Caco-2 (cell line): ENCODE measurements around the gene CNTN5. TPM values are rescaled to one million over a fixed set of nuclear protein-coding genes. Genes with fewer than 3 reads are reported as not detected.

Source experiments
- Bru-seq: library from RNA; stranded (reverse); fragments of 400-500 nt; gene quantifications from one replicate; lab custom pipeline; 2021; lab: Mats Ljungman, UMichigan
- BruChase-seq, 2 experiments: library from RNA; stranded (reverse); fragments of 400-500 nt; gene quantifications; one replicate each; lab custom pipeline; 2021; lab: Mats Ljungman, UMichigan
- BruUV-seq: library from RNA; stranded (reverse); fragments of 400-500 nt; replicated peaks from 2 replicates; lab custom pipeline; 2021; lab: Mats Ljungman, UMichigan
- CTCF ChIA-PET: fragments of 300-600 bp; sonication (Branson Sonifier 250); formaldehyde crosslinking; loops from one replicate; lab custom pipeline; 2022; ENCODE audit warnings: antibody characterized with exemption; lab: Charles Lee
- POLR2A ChIA-PET: fragments of 300-600 bp; sonication (Branson Sonifier 250); formaldehyde crosslinking; loops from one replicate; lab custom pipeline; 2022; ENCODE audit warnings: antibody characterized with exemption; lab: Charles Lee
- DNase-seq, 2 experiments: peaks; one replicate each; pipeline versions ENCODE4 v3.0.0 to v3.0.0-alpha.2; 2020 to 2022
- H3K27me3 ChIP-seq: replicated peaks from 2 replicates; pipeline ENCODE4 v1.6.0; 2011; ENCODE audit warnings: low read length; ENCODE audit not compliant: control insufficient read depth, insufficient read depth
- H3K36me3 ChIP-seq: 2 replicates; pipeline ENCODE4 v1.5.1; 2011; ENCODE audit warnings: low read length; ENCODE audit not compliant: control insufficient read depth, insufficient read depth
- H3K4me1 ChIP-seq: fragments of 250-450 bp; sonication (Bioruptor Pico); 2 replicates; pipeline ENCODE4 v1.5.1; 2020; ENCODE audit warnings: mild to moderate bottlenecking
- H3K4me3 ChIP-seq: 2 replicates; pipeline ENCODE4 v1.5.1; 2011; ENCODE audit warnings: low read depth, mild to moderate bottlenecking, control low read depth, low read length
- H3K9me3 ChIP-seq: fragments of 250-450 bp; sonication (Bioruptor Pico); 2 replicates; pipeline ENCODE4 v1.5.1; 2020; ENCODE audit warnings: mild to moderate bottlenecking, moderate library complexity
- H3K27ac Mint-ChIP-seq: one replicate; pipeline ENCODE4 v1.8.0; 2022; ENCODE audit warnings: mixed read lengths; ENCODE audit not compliant: unreplicated experiment
- H3K27me3 Mint-ChIP-seq: one replicate; pipeline ENCODE4 v1.8.0; 2022; ENCODE audit warnings: mixed read lengths; ENCODE audit not compliant: insufficient read depth, unreplicated experiment
- H3K36me3 Mint-ChIP-seq: one replicate; pipeline ENCODE4 v1.8.0; 2022; ENCODE audit warnings: mild to moderate bottlenecking, mixed read lengths; ENCODE audit not compliant: insufficient read depth, unreplicated experiment
- H3K4me1 Mint-ChIP-seq: one replicate; pipeline ENCODE4 v1.8.0; 2022; ENCODE audit warnings: low read depth, mixed read lengths; ENCODE audit not compliant: unreplicated experiment
- H3K4me3 Mint-ChIP-seq: one replicate; pipeline ENCODE4 v1.8.0; 2022; ENCODE audit warnings: mild to moderate bottlenecking, moderate library complexity, mixed read lengths; ENCODE audit not compliant: unreplicated experiment
- H3K9me3 Mint-ChIP-seq: one replicate; pipeline ENCODE4 v1.8.0; 2022; ENCODE audit warnings: mixed read lengths; ENCODE audit not compliant: unreplicated experiment
- CTCF ChIP-seq, 2 experiments: fragments of 200-600 bp in 1 of 2; IDR thresholded peaks; 1 replicate in 1 of 2; 2 replicates in 1 of 2; pipeline versions ENCODE4 v1.5.1 to v1.8.0; 2011 to 2022; ENCODE audit warnings: antibody characterized with exemption in 1 of 2, control low read depth in 1 of 2, inconsistent platforms in 1 of 2, low read depth in 1 of 2, low read length in 1 of 2, mild to moderate bottlenecking in 1 of 2, moderate library complexity in 1 of 2; ENCODE audit not compliant: insufficient read depth in 1 of 2, severe bottlenecking in 1 of 2, unreplicated experiment in 1 of 2
- intact Hi-C: fragments of 100-400 bp; cut with micrococcal nuclease; formaldehyde crosslinking; loops from one replicate; pipeline ENCODE4 v1.10.0; 2022; ENCODE audit not compliant: unreplicated experiment
- long read RNA-seq: library from polyadenylated mRNA; stranded (forward); transcript quantifications from one replicate; pipeline ENCODE4 v2.0.0, GENCODE V29; 2022
- total RNA-seq: library from RNA; stranded (reverse); gene quantifications from 2 replicates; pipeline ENCODE4 v1.2.3, GENCODE V29; 2022

The CNTN5 gene
- total RNA-seq (0.32 and 1.00 TPM in 2 replicates), Bru-seq, nascent RNA (percentile 14 among the genes with signal in this experiment), BruChase-seq, experiment 1, labeled RNA remaining after a 2-hour chase (percentile 15 among the genes with signal in this experiment), BruChase-seq, experiment 2, labeled RNA remaining after a 6-hour chase (percentile 8 among the genes with signal in this experiment)
- long read RNA-seq, partial matches to known transcripts, result 0 of 1 reads
- long read RNA-seq, other reads (novel, unspliced or antisense), result 1 of 1 reads

GRCh38 chr11:99020352-99021225, at the start of gene CNTN5:
Gene CNTN5, plus strand, starts transcription at chr11:99020949.
- no peak within 1 kb of the TSS for H3K27ac Mint-ChIP-seq
- no peaks in the 10 kb centered on the region for H3K36me3 Mint-ChIP-seq
- H3K27me3 Mint-ChIP-seq, result peaks cover 19% of the 10 kb centered on the region
- no peak for DNase-seq
- Histone ChIP-seq H3K9me3 (no peaks in the 10 kb centered on the region; the same call in 1 of the 2 replicates), H3K36me3 (no peaks in the 10 kb centered on the region), H3K4me3 (no peak within 1 kb of the TSS), H3K27me3 (no peaks in the 10 kb centered on the region), H3K4me1 (no peaks in the 10 kb centered on the region)
- intact Hi-C loops, result no loop called here
- BruUV-seq, result no TSS peak
- H3K9me3 Mint-ChIP-seq, result no peaks in the 10 kb centered on the region
- no peak for TF ChIP-seq CTCF (IDR thresholded peaks at IDR 0.05; ENCODE audit: insufficient read depth in 1 of 2, low read depth in 1 of 2, low read length in 1 of 2, severe bottlenecking in 1 of 2, unreplicated experiment in 1 of 2)
- POLR2A ChIA-PET, result no interaction called here
- no peaks in the 10 kb centered on the region for H3K4me1 Mint-ChIP-seq
- CTCF ChIA-PET, result no interaction called here
- H3K4me3 Mint-ChIP-seq, result peak within 1 kb of the TSS; percentile 30

- TF ChIP-seq CTCF (IDR thresholded peaks at IDR 0.05; ENCODE audit: insufficient read depth in 1 of 2, low read depth in 1 of 2, low read length in 1 of 2, severe bottlenecking in 1 of 2, unreplicated experiment in 1 of 2), result no peak
- Mint-ChIP-seq H3K27ac (no peak overlapping the region), H3K4me1 (no peaks in the 10 kb centered on the region), H3K4me3 (no peak overlapping the region), H3K36me3 (no peaks in the 10 kb centered on the region), H3K27me3 (no peaks in the 10 kb centered on the region), H3K9me3 (peaks cover 10% of the 10 kb centered on the region)
- intact Hi-C loops, result no loop called here
- H3K36me3 ChIP-seq, result no peaks in the 10 kb centered on the region
- H3K27me3 ChIP-seq, result no peaks in the 10 kb centered on the region
- no peaks in the 10 kb centered on the region for H3K4me1 ChIP-seq
- ChIA-PET POLR2A (no interaction called here), CTCF (no interaction called here)
- no peak for DNase-seq
- no TSS peak for BruUV-seq
- peaks cover 4% of the 10 kb centered on the region; the same call in 1 of the 2 replicates for H3K9me3 ChIP-seq
- no peak overlapping the region for H3K4me3 ChIP-seq
Observed at GRCh38 chr11:98979205-98979604, 41.5 kb upstream of the CNTN5 start.
